GM19452 (cell line): ENCODE results near the gene MAD1L1.
"Not testable (repeated sequence)": the region's sequence is repeated elsewhere in the genome, so short reads cannot be mapped to it uniquely, and the experiment has no call there.

ENCODE experiments used
- ATAC-seq: cut with Tn5 transposase; IDR thresholded peaks from one replicate; pipeline ENCODE4 v1.9.1; 2021; ENCODE audit not compliant: unreplicated experiment

The MAD1L1 gene

DNA sequence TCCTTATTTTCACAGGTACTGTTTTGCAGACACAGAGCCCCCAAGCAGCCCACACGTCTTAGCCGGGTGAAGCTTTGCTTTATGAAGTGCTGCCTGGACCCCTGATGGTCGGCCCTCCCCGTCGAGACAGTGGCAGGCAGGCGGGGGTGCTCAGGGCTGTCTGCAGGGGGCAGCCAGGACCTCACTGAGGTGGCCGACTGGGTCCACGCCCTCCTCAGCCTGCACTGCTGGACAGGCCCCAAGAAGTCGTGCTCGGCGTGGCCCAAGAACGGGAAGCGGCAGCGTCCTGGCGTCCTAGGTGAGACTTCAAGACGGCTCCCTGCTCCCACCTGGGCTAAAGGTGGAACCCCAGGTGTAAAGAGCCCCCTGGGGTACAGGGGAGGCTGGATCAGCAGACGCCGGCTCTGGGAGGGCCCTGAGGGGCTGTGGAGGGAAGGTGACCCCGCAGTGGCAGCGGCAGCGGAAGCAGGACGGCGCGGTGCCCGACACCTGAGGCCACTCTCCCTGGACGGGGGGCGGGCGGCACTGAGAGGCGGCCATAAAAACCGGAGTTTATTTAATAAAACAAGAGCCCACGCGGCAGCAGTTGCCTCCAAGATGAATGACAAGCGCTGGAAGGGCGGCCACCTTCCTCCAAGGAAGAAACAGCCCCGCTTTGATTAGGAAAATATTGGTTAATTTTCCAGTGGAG, 383.2 kb downstream of the MAD1L1 start:
- no peak for ATAC-seq

DNA sequence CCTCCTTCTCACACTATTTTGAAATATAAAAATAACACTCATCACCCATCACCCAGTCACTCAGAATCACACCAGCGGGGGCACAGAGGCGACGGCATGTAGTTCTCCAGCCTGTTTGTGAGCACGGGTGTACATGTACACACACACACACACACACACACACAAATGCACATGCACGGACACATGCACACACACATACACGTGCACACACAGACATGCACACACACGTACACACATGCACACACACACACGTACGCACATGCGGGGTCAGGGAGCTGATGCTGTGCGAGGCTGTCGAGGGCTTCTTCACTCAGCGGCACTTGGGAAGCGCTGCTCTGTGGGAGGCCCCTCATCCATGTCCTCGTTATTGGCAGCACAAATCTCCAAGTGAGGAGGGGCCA, 383.8 kb downstream of the MAD1L1 start:
- no peak for ATAC-seq

- ATAC-seq = no peak
Measured at GRCh38 chr7:1848013-1848640, 384.6 kb downstream of the MAD1L1 start.

DNA sequence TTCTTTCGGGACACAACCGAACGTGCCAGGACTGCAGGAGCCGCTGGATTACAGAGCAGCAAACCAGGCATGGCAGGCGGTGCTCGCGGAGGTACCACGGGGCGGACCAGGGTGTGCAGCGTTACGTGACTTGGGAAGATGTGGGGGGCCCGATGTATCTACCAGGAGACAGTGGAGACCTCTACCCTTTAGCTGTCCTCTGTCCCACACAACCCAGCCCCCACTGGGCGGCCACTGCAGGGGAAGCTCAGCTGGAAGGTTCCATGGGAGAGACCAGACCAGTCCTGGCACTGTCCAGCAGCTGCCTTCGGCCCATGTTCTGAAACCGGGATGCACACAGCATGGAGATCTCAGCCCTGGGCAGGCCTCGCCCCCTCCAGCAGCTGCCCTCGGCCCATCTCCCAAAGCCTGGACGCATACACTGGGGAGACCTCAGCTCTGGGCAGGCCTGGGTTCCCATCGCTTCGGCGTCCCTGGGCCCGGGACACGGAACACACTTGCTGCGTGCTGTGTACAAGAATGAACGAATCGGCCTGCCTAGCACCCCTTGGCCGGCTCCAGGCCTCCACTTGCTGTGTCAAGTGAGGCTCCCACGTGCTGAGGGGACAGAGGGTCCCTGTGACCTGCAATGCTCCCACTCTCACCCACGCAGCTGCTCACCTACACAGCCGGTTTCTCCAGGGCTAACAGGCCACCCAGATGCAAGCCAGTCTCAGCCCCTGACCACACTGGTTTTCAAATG, 385.3 kb downstream of the MAD1L1 start:
- ATAC-seq = no peak

- no peak for ATAC-seq
Measured at GRCh38 chr7:1846331-1847065, 386.2 kb downstream of the MAD1L1 start.

GRCh38 chr7:1845536-1846311, 387.0 kb downstream of the MAD1L1 start:
- no peak for ATAC-seq

DNA sequence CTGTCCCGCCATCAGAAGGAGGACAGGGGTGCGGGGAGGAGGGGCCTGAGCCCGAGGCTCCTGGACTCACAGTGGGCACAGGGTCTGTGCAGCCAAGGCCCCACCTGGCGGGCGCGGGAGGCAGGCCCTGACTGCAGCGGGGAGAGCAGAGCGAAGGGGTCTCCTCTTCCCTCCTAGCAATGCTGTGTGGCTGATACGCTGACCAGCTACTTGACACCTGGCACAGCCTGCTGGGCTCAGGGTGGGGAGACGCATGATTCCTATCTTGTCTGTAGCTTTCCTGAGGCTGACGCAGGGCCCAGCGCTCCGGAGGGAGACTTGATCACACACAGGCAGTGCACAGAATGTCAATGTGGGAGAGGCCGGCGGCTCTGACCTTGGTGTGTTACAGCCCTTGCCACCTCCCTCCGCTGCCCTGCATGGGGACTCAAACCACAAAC, 387.8 kb downstream of the MAD1L1 start:
- ATAC-seq = no peak

DNA sequence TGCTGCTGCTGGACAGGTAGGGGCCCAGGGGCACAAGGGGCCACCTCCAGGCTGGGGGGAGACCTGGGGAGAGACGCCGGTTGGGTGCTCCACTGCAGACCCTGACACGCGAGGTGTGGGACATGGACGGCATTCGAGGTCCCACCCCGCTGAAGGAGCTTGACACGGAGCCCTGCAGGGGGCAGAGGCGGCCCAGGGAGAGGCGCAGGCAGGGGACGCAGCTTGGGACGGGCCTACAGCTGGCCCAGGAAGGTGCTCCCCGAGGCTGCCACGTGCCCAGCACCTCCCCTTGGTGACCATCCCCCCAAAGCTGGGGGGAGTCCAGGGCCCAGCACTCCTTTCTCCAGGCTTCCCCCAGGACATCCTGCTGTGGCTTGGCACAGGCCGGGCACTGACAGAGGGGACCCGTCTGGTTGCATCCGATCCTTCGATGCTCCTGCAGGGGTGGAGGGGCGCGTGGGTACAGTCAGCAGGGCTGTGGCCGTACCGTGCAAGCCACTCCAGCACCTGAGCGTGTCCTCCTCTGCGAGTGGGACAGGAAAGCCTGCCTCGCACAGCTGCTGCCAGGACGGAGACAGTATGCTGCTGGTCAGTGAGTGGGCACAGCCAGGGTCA, 388.3 kb downstream of the MAD1L1 start:
- ATAC-seq = no peak

DNA sequence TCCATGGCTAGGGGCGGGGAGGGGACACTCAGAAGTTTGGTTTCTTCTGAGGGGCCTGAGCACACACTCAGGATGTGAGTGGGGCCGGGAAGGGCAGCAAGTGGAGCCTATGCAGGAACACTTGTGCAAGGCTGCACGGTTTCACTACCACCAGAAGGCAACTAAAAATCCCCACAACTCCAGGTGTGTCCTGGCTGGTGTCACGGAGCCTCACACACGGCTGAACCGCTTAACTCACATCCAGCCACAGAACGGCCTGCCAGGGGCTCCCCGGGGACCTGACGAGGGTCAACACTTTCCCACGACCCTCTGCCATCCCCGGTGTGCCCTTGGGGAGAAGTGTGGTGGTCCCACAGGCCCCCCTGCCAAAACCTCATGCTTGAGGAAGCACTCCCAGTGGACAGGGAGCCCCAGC, 388.8 kb downstream of the MAD1L1 start:
- no peak for ATAC-seq

DNA sequence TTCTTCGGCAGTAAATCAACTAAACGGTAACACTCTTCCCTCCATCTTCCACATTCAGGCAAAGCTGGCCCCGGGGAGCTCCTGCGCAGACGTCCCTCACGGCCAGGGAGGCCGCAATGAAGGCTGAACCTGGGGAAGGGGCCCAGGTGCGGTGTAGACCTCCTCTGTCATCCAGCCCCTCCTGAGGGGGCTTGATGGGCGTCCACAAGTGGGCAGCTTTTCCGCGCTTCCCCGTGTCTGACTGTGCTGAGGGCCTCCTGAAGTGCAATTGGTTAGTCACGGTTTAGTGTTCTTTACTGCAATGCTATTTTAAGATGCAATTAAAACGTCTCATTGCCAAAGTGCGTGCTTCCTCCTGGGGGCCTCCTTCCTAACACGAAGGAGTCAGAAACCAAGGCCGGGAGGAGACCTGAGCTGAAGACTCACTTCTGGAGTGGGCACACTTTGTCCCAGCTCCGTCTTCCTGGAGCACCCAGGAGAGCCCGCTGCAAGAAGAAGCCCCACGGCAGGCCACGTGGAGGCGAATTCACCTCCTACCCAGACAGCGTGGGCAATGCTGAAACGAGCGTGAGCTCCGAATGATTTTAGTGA, 389.4 kb downstream of the MAD1L1 start:
- no peak for ATAC-seq

DNA sequence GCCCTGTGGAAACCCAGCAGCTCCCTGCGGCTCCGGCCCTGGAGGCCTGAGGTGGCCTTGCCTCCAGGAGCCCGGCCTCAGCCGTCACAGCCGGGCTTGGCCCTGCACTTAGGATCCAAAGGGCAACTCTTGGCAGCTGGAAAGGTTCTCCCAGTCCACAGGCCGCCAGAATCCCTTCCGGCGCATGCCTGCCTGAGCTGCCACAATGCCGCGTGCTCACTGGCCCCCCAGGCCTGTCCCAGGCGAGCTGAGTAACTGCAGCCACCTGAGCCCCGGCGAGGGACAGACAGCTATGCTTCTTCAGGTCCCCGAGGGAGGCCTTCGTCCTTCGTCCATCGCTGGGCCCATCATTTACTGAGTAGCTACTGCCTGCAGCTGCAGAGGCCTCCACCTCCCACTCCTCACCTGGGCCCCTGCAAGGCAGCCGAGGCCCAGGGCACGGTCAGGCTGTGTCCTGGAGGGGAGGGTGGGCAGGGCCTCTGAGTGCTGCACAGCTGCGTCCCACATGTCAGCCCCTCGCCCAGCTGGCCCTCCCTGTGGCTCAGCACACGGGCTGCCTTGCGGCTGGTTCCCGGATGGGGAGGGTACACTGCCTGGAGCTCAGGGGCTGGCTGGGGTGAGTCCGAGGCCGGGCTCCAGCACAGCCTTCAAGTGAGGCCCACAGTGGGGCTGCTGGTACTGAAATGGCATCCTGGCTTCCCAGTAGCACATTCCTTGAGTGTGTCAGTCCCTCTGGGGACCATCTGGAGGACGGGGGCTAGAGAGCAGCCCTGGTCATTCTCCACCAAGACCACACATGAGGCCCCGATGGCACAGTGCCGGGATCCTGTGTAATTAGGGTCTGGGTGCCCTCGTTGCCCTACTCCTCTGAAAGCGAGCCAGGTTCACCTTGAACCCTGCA, 390.2 kb downstream of the MAD1L1 start:
- no peak for ATAC-seq

- ATAC-seq = not testable (repeated sequence)
Measured at GRCh38 chr7:1841286-1842021, 391.3 kb downstream of the MAD1L1 start.

DNA sequence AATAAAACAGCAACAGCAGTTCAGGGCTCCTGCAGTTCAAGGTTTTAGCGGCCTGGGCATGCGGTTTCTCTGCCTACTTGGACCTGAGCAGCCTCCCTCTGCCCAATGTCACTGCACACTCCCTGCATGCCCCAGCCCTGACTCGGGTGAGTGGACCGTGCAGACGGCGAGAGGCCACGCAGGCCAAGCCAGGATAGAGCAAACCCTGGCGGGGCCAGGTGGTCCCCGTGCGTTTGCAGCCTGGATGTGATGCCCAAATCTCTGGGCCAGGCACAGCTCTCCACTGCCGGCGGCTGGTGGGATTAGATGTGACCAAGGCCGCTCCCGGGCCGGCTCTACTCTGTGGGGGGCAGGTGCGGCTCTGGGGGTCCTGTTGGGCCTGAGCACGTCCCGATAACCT, 392.0 kb downstream of the MAD1L1 start:
- not testable (repeated sequence) for ATAC-seq

DNA sequence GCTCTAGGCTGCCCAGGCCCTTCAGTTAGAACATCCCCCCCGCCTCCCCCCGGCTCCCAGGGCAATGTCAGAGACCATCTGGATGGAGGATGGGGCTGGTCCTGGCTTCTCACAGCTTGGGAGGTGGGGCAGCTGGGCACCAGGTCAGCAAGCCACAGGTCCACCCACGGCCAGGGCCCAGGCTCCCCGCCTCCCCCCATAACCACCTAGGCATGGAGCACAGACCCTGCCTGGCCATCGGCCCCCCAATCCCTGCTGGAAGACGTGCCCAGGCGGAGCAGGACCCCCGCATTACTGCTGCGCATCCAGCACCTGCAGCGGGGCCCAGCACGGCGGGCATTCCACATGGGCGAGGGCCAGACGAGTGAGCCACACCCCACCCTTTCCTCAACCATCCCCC, 393.0 kb downstream of the MAD1L1 start:
- ATAC-seq = no peak

DNA sequence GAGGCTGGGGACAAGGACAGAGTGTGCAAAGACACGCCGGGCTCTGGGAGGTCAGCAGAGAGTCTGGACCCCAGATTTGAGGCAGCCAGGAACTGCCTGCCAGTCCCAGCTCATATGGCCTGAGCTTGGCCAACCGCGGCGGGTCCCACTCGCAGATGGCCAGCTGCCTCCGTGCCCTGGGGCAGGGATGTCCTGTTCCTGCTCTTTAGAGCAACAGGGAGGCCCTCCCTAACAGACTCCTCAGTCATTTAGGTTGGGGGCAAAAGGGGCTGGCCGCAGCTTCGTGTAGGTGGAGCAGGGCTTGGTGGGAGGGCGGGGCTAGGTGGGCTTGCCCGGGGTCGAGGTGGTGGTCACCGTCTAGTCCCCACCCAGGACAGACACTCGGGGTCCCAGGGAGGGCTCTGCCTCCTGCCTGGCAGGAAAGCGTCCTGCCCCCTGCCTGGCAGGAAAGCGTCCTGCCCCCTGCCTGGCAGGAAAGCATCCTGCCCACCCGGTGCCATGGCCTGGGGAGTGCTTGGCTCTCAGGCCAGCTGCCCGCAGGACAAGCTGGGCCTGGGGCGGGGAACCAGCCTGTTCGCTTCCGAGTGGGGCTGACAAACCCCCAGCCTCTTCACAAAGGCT, 393.7 kb downstream of the MAD1L1 start:
- ATAC-seq = not testable (repeated sequence)

DNA sequence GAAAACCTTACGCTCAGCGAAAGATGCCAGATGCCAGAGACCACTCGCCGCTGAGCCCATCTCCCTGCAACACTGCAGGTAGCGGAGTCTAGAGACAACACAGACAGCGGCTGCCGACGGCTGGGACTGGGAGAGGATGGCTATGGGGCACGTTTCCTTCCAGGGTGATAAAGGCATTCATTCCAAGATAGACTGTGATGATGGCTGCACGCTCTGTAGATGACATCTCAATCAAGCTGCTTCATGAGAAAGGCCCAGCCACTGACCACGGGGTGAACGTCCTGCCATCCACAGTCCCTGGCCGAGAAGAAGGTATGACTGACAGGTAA, 394.2 kb downstream of the MAD1L1 start:
- not testable (repeated sequence) for ATAC-seq

DNA sequence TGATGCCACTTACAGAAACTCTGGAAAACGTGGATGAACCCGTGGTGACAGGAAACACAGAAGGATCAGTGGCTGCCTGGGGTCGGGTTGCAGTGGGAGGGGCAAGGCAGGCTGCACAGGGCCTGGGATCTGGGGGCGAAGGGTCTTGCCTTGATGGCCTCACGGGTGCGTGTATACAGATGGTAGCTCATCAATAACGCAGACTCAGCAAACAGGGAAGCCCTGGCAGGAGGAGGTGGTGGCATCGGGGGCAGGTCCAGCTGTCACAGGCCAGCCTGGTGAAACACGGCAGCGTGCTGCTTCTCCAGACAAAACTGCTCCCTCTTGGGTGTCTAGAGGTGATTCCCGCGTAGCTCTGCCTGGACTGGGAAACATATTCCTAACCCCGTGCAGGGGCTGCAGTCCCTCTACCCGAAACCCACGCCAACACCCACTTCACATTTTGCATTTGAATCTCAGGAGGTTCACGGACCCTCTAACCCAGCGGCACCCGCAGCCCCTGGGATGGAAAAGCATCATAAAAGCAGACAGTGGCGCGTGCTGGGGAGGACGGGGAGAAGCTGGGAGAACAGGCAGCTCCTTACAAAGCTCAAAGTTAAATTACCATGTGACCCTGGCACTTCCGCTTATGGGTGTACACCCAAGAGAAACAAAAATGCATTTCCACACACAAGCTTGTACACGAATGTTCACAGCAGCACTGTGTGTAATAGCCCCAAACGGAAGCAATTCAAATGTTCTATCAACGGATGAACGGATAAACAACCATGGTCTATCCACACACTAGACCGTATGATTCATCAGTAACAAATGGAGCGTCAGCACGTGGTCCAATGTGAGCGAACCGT, 394.8 kb downstream of the MAD1L1 start:
- not testable (repeated sequence) for ATAC-seq
